ENCODE results near the gene SNRNP70.
"Not testable (repeated sequence)": the region's sequence is repeated elsewhere in the genome, so short reads cannot be mapped to it uniquely, and the experiment has no call there.

Gene SNRNP70

GRCh38 chr19:49085020-49085867 is at the start of gene SNRNP70:
TSS of gene SNRNP70 (plus strand) at chr19:49085451. CDS start at chr19:49086415, 964 bp downstream.
- peak; percentile 97 to 99 for DNase-seq (ENCODE audit: low spot score in 2 of 2)
- Histone ChIP-seq H3K27me3 (ENCODE audit: low read depth) (no peaks in the 10 kb centered on the region), H3K9me3 (no peaks in the 10 kb centered on the region; the same call in 1 of the 2 replicates), H3K4me1 (peaks cover 10% of the 10 kb centered on the region), H3K4me3 (peak within 1 kb of the TSS; percentile 95), H3K36me3 (replicated peaks) (peaks cover 44% of the 10 kb centered on the region)
- in situ Hi-C loops (cut with MboI; ENCODE audit: low sequenced_read_pairs): no loop called here

DNA sequence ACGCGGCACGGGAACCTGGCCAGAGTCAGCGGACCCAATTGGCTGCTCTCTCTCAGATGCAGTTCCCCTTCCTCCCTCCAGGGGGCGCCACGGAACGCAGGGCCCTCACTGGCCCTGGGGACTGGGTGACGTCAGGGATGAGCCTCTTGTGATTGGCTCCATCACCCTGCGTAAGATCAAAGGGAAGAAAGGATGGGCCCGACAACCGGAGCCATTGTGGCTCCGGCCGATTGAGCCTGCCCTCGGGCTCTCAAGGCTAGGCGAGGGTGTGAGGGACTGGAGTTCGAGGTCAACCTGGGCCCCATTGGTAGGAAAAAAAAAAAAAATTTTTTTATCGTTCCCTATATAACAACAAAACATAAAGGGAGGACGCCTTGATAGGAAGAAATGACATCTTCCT is 48.4 kb upstream of the SNRNP70 start, which contains the start of gene CGB1:
CGB1 (minus strand) TSS at position 81 of the 400 bp plus-strand sequence. CDS start 184 bp downstream, outside the sequence.
- in situ Hi-C loops (cut with MboI; ENCODE audit: low sequenced_read_pairs); H3K4me1 ChIP-seq; H3K36me3 ChIP-seq (replicated peaks); H3K9me3 ChIP-seq; H3K27me3 ChIP-seq (ENCODE audit: low read depth): not testable (repeated sequence)
- H3K4me3 ChIP-seq: peak within 1 kb of the TSS; percentile 13; the same call in 1 of the 2 replicates
- DNase-seq (ENCODE audit: low spot score in 2 of 2): peak; percentile 64 to 89

DNA sequence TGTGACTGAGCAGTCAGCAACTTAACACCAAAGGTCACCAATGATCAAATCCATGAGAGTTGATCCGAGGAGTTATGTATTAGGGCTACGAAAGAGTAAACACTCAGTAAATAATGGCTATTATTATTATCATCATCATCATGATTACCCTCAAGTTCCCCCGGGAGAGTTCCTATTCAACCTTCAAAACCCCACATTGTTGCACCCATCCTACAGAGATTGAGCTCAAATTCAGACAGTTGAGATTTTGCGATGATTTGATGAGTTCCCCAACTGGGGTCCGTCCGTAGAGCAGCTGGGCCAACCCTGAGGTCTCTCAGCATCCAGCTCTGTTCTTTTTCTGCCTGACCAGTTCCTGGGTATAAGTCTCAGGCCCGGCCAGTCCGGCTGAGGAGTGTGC is 47.1 kb upstream of the SNRNP70 start:
- in situ Hi-C loops (cut with MboI; ENCODE audit: low sequenced_read_pairs); DNase-seq (ENCODE audit: low spot score in 2 of 2); H3K27me3 ChIP-seq (ENCODE audit: low read depth); H3K4me3 ChIP-seq; H3K4me1 ChIP-seq; H3K36me3 ChIP-seq (replicated peaks); H3K9me3 ChIP-seq: not testable (repeated sequence)

DNA sequence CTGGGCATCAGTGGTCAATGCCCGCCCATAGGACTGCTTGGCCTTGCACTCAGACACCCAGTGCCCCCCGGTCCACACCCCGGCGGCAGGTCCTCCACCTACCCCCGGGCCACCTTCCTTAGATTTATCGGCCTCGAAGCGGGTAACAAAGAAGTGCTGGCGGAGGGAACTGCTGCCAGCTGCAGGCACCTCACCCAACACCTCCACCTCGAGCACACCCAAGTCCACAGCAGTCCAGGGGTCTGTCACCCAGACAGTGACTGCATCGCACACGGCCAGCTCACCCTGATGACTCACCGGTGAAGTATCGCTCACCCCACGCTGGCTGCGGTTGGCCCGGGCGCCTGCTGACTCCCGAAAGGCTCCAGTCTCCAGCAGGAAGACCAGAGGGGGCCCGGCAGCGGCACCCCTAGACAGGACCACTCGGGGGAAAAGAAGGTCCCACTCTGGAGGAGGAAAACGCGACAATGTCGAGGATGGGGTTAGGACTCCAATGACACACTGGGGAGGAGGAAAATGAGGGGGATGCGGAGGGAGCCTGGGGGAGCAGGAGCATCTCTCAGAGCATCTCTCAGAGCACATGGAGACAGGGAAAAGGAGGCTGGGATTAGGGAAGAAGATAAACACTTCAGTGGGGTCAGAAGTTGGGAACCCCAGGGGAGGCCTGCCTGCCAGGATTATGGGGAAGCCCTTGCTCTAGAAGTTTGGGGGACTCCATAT is 46.5 kb upstream of the SNRNP70 start:
- H3K4me1 ChIP-seq; in situ Hi-C loops (cut with MboI; ENCODE audit: low sequenced_read_pairs); DNase-seq (ENCODE audit: low spot score in 2 of 2); H3K4me3 ChIP-seq; H3K9me3 ChIP-seq; H3K27me3 ChIP-seq (ENCODE audit: low read depth); H3K36me3 ChIP-seq (replicated peaks): not testable (repeated sequence)

DNA sequence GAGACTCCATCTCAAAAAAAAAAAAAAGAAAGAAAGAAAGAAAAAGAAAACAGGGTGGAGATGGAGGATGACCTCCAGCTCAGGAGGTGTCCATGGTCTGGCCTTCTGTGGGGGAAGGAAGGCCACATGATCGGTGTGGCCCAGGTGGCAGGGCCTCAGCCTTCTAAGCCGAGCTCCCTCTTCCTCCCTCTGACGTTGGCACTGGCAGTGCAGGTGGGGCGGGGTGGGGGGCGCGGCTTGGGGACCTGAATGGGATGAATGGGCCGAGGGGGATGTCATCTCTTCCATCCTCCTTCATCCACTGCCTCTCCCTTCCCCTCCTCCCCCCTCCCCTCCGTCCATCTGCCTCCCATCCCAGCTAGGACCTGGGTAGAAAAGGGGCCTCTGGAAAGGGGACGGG is 45.5 kb upstream of the SNRNP70 start:
- H3K4me3 ChIP-seq; H3K27me3 ChIP-seq (ENCODE audit: low read depth); H3K9me3 ChIP-seq; DNase-seq (ENCODE audit: low spot score in 2 of 2); H3K4me1 ChIP-seq; H3K36me3 ChIP-seq (replicated peaks); in situ Hi-C loops (cut with MboI; ENCODE audit: low sequenced_read_pairs): not testable (repeated sequence)

DNA sequence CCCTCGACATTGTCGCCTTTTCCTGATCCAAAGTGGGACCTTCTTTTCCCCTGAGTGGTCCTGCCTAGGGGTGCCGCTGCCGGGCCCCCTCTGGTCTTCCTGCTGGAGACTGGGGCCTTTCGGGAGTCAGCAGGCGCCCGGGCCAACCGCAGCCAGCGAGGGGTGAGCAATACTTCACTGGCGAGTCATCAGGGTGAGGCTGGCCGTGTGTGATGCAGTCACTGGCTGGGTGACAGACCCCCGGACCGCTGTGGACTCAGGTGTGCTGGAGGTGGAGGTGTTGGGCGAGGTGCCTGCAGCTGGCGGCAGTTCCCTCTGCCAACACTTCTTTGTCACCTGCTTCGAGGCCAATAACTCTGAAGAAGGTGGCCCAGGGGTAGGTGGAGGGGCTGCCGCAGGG is 43.1 kb upstream of the SNRNP70 start:
- DNase-seq (ENCODE audit: low spot score in 2 of 2): no peak
- in situ Hi-C loops (cut with MboI; ENCODE audit: low sequenced_read_pairs): no loop called here
- no peak overlapping the region for H3K4me3 ChIP-seq
- no peaks in the 10 kb centered on the region for H3K36me3 ChIP-seq (replicated peaks)
- no peaks in the 10 kb centered on the region for H3K27me3 ChIP-seq (ENCODE audit: low read depth)
- H3K9me3 ChIP-seq: no peaks in the 10 kb centered on the region
- no peaks in the 10 kb centered on the region for H3K4me1 ChIP-seq

GRCh38 chr19:49042666-49043065 is 42.6 kb upstream of the SNRNP70 start:
- DNase-seq (ENCODE audit: low spot score in 2 of 2); in situ Hi-C loops (cut with MboI; ENCODE audit: low sequenced_read_pairs); H3K4me1 ChIP-seq; H3K4me3 ChIP-seq; H3K9me3 ChIP-seq; H3K27me3 ChIP-seq (ENCODE audit: low read depth); H3K36me3 ChIP-seq (replicated peaks): not testable (repeated sequence)

GRCh38 chr19:49043548-49043947 is 41.7 kb upstream of the SNRNP70 start, which contains the start of gene CGB5:
TSS of gene CGB5 (plus strand) at chr19:49043848. CDS start at chr19:49044210, 362 bp downstream.
- H3K36me3 ChIP-seq (replicated peaks); H3K9me3 ChIP-seq; in situ Hi-C loops (cut with MboI; ENCODE audit: low sequenced_read_pairs); H3K27me3 ChIP-seq (ENCODE audit: low read depth); H3K4me1 ChIP-seq; DNase-seq (ENCODE audit: low spot score in 2 of 2); H3K4me3 ChIP-seq: not testable (repeated sequence)

GRCh38 chr19:49049011-49049410 is 36.2 kb upstream of the SNRNP70 start, which contains the start of gene CGB8:
TSS of gene CGB8 (minus strand) at chr19:49049111. CDS start at chr19:49048739, 372 bp downstream.
- H3K4me1 ChIP-seq; H3K9me3 ChIP-seq; DNase-seq (ENCODE audit: low spot score in 2 of 2); in situ Hi-C loops (cut with MboI; ENCODE audit: low sequenced_read_pairs); H3K27me3 ChIP-seq (ENCODE audit: low read depth); H3K4me3 ChIP-seq; H3K36me3 ChIP-seq (replicated peaks): not testable (repeated sequence)

- DNase-seq (ENCODE audit: low spot score in 2 of 2); H3K4me3 ChIP-seq; H3K9me3 ChIP-seq; H3K36me3 ChIP-seq (replicated peaks); H3K4me1 ChIP-seq; H3K27me3 ChIP-seq (ENCODE audit: low read depth); in situ Hi-C loops (cut with MboI; ENCODE audit: low sequenced_read_pairs): not testable (repeated sequence)
Observed at GRCh38 chr19:49049834-49050233, 35.4 kb upstream of the SNRNP70 start.

GRCh38 chr19:49050376-49051033 is 34.7 kb upstream of the SNRNP70 start:
- DNase-seq (ENCODE audit: low spot score in 2 of 2); in situ Hi-C loops (cut with MboI; ENCODE audit: low sequenced_read_pairs); H3K9me3 ChIP-seq; H3K27me3 ChIP-seq (ENCODE audit: low read depth); H3K4me3 ChIP-seq; H3K4me1 ChIP-seq; H3K36me3 ChIP-seq (replicated peaks): not testable (repeated sequence)

DNA sequence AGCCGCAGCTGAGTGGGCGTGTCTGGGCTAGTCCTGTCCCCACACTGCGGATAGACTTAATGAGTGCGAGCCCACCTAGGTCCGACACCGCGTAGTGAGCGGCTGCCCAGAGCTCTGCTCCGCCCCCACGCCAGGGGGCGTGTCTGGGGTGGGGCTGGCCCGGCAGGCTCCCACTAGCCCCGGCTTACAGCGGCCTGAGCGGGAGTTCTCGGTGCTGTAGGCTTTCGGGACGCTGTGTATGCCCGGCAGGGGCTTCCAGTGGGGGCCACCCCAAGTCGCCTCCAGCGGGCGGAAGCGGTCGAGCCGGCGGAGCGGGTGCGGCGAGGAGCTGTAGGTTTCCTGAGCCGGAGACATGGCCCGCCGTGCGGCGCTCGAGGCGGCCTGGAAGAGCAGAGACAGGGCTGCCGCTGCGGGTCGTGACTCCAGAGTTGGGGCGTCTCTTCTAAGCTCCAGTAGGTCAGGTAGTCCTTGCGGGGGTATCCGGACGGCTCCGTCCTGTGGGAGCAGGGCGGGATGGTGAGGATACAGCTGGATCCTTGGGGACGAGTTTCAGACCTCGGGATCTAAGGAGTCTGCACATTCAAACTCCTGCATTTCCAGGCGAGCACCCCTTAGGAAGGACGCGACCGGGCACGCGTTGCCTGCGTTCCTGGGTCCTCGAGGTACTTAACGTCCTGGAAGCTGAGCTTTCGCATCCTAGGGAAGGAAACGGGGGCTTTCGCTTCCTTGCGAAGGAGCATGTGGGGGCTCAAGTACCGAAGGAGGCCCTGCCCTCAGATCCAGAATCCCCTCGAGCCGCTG is 28.9 kb upstream of the SNRNP70 start:
- H3K9me3 ChIP-seq: no peaks in the 10 kb centered on the region
- no peaks in the 10 kb centered on the region for H3K27me3 ChIP-seq (ENCODE audit: low read depth)
- in situ Hi-C loops (cut with MboI; ENCODE audit: low sequenced_read_pairs): no loop called here
- DNase-seq (ENCODE audit: low spot score in 2 of 2): peak; percentile 67 to 87
- H3K36me3 ChIP-seq (replicated peaks): no peaks in the 10 kb centered on the region
- peaks cover 4% of the 10 kb centered on the region for H3K4me1 ChIP-seq
- H3K4me3 ChIP-seq: peak overlapping the region; percentile 54

Data from HAP-1 (cell line).